GM19238 (cell line): ENCODE data around the gene TSPAN16.
"Not testable (repeated sequence)": the region's sequence is repeated elsewhere in the genome, so short reads cannot be mapped to it uniquely, and the experiment has no call there.

Experiments used
- DNase-seq: peaks from one replicate; pipeline ENCODE4 v3.0.0; 2011; ENCODE audit warnings: low spot score; ENCODE audit not compliant: insufficient read length

TSPAN16 gene

GRCh38 chr19:11345122-11345803 is 49.3 kb downstream of the TSPAN16 start:
- no peak for DNase-seq

DNA sequence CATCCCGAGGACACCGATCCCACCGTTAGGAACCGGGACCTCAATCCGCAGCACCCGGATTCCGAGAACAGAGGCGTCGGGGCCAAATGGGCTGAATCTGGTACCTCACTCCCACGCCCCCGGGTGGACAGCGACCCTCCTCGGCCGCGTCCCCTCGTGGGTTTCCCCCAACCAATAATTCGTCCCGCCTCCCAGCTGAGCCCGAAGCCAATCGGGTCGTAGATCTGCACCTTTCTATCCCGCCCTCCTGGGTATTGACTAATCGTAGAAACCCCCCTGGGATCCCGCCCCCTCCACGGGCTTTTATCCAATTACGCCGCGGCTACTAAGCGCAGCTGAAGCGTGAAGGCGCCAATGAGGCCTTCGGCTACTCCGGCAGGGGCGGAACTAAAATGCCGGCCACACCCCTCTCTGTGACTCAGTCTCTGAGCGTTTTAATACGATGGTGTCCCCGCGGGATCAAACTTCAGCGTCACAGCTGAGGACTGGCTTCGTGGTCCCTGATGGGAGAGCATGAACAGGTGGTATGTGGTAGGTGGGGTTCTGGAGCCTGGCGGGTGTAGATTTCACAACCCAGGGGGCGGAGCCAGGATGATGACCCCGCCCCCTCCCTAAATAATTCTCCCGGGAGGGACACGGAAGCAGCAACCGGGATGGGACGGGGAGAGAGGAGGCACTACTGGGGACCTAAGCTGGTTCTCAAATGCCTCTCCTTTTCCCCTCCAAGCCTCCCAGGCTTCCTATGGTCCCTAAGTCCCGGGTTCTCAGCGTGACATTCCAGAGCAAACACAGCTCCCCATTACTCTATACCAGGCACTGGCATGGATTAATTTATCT is 50.4 kb downstream of the TSPAN16 start, which contains the start of the genes CCDC159 and TMEM205:
TSS of gene CCDC159 (plus strand) at position 416 of the 837 bp plus-strand sequence. CDS start at position 504, 88 bp downstream.
TSS of gene TMEM205 (minus strand) at position 165 of the 837 bp plus-strand sequence. CDS start 649 bp downstream, outside the sequence.
- DNase-seq, result peak; percentile 97

GRCh38 chr19:11347546-11348039 is 51.6 kb downstream of the TSPAN16 start:
- DNase-seq, result no peak

- no peak for DNase-seq
These were observed 53.2 kb downstream of the TSPAN16 start for GRCh38 chr19:11349171-11349570.

- DNase-seq, result not testable (repeated sequence)
These were observed 58.1 kb downstream of the TSPAN16 start for GRCh38 chr19:11354102-11354501.

DNA sequence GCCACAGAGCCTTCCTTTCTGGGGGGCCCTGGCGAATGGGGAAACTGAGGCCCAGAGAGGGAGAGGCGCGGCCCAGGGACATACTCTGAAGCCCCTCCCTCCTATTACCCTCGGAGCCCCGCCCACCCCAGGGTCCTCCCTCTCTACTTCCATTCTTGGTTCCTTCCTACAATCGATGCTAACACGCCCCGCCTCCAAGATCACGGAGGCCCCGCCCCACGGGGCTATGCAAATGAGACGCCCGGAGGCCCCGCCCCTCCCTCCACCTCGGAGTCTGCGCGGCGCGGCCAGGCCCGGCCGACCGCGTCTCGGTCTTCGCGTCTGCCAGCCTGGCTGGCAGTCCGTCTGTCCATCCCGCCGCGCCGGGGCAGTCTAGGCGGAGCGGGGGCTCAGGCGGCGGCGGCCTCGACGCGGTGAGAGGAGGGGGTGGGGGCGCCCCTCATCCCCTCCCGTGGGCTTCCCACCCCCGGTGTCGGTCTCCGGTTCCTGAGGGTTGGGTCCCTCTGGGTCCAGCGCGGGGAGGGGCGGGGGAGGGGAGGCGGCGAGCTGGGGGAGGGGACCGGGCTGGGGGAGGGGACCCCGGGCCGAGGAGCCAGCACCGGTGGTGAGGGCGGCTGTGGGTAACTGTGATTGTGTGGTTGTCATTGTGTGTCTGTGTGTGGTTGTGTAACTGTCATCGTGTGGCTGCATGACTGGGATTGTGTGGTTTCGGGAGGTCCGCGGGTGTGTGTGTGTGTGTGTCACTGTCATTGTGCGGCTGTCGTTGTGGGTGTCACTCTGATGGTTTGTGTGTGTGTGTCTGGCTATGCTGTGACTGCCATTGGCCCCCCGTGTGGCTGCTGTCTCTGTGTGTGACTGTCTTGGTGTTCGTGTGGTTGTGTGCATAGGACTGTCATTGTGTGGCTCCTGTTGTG is 59.5 kb downstream of the TSPAN16 start, which contains the start of gene PLPPR2:
TSS of gene PLPPR2 (plus strand) at position 273 of the 914 bp plus-strand sequence. CDS start 2,242 bp downstream, outside the sequence.
- DNase-seq, result peak; percentile 83

DNA sequence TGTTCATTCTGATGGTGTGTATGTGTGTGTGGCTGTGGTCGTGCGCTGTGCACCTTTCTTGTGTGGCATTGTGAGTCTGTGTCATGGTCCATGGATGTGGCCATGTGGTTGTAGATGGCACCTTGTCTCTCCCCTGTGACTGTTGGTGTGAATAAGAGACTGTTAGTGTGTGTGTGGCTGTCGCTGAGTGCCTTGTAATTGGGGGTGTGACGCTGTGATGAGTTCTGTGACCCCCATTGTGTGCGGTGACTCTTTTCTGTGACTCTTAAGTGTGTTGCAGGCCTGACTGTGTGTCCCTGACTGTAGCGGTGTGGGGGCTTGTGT is 60.1 kb downstream of the TSPAN16 start:
- DNase-seq, result no peak

DNA sequence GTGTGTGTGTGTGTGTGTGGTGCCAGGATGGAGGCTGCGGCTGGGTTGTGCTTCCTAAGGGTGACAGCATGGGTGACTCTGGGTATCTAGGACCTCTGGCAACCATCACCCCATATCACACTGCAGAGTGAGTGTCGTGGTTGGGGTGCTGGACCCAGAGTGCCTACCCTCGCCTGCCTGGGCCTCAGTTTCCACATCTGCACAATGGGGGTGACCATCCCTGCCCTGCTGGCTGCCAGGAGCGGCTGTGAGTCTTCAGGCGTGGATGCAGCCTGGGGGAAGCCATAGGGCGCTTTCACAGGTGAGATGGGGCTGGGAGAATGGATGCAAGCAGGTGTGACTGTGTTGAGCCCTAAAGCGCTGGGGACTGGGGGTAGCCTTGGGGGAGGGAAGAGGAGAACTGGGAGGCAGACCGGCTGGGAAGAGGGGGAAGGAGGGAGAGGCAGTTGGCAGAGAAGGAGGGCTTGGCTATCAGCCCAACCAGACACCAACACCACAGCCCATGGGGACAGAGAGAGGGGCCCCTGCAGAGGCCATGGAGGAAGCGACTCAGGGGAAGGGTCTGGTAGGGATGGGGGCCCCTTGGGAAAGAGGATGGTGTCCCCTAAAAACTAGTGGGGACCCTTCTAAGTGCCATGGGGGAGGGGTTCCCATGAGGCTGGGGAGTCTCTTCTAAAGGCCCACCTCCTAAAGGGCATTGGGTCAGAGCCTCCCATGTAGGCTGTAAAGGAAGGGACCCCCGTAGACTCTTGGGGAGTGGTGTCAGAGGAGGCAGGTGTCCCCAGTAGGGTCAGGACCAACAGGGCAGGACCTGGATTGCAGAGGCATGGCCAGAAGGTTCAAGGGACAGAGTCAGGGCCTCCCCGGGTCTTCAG is 61.0 kb downstream of the TSPAN16 start:
- no peak for DNase-seq

GRCh38 chr19:11359421-11359820 is 63.5 kb downstream of the TSPAN16 start:
- no peak for DNase-seq

- no peak for DNase-seq
These were observed 65.2 kb downstream of the TSPAN16 start for GRCh38 chr19:11361037-11361770.

- DNase-seq, result no peak
These were observed 66.1 kb downstream of the TSPAN16 start for GRCh38 chr19:11361771-11362731.

DNA sequence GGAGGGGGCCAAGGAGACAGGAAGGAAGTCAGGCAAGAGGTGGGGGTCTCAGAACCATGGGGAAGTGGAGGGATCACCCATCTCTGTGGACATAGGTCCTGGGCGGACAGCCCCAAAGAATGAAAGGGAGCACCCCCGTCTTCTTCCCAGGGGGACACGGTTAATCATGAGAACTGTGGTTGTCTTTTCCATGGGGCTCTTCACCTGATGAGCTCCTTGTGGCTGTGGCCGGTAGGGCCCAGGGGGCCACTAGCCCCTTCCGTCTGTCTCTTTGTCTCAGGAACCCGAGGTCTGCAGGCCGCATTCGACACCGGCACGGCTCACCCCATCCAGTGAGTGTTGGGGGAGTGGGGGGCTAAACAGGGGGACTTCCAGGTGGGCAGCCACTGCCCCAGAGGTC is 67.9 kb downstream of the TSPAN16 start:
- DNase-seq, result no peak

DNA sequence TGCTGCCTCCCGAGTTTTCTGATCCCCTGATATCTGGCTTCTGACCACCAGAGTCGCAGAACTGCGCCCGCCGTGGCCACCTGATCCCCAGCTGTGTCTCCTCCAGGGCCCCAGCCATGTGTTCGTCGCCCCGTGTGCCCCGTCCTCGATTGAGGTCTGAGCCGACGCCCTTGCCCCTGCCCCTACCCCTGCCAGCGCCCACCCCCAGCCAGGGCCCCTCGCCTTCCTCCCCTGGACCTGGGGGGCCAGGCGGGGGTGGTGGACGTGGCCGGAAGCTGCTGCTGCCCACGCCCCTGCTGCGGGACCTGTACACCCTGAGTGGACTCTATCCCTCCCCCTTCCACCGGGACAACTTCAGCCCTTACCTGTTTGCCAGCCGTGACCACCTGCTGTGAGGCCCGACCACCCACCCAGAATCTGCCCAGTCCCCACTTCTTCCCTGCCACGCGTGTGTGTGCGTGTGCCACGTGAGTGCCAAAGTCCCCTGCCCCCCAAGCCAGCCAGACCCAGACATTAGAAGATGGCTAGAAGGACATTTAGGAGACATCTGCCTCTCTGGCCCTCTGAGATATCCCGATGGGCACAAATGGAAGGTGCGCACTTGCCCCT is 68.4 kb downstream of the TSPAN16 start:
- DNase-seq, result no peak

DNA sequence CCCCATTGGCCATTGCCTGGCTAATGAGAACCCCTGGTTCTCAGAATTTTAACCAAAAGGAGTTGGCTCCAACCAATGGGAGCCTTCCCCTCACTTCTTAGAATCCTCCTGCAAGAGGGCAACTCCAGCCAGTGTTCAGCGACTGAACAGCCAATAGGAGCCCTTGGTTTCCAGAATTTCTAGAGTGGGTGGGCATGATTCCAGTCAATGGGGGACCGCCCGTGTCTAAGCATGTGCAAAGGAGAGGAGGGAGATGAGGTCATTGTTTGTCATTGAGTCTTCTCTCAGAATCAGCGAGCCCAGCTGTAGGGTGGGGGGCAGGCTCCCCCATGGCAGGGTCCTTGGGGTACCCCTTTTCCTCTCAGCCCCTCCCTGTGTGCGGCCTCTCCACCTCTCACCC is 69.0 kb downstream of the TSPAN16 start:
- DNase-seq, result no peak
